NCI-H1417 treated with DMSO at 0.1 percent for 48 hours (cell line): ENCODE results near the gene PFDN5.

Experiments
- DNase-seq: peaks from one replicate; lab custom pipeline; 2025; lab: John Stamatoyannopoulos, UW

PFDN5 gene

GRCh38 chr12:53295070-53295890, at the start of gene PFDN5:
TSS of gene PFDN5 (plus strand) at chr12:53295542. CDS start at chr12:53295568, 26 bp downstream.
- peak; percentile 58 for DNase-seq

GRCh38 chr12:53251477-53252348, 43.6 kb upstream of the PFDN5 start:
- DNase-seq = peak; percentile 13

GRCh38 chr12:53252349-53252916, 42.9 kb upstream of the PFDN5 start:
- DNase-seq = no peak

- DNase-seq = no peak
Observed at GRCh38 chr12:53253298-53253697, 42.0 kb upstream of the PFDN5 start.

GRCh38 chr12:53254816-53255545, 40.4 kb upstream of the PFDN5 start:
- no peak for DNase-seq

GRCh38 chr12:53255996-53256395, 39.3 kb upstream of the PFDN5 start:
- no peak for DNase-seq

- no peak for DNase-seq
Observed at GRCh38 chr12:53258541-53259539, 36.5 kb upstream of the PFDN5 start.

- no peak for DNase-seq
Observed at GRCh38 chr12:53259891-53260290, 35.5 kb upstream of the PFDN5 start.

GRCh38 chr12:53265783-53266182, 29.6 kb upstream of the PFDN5 start:
- no peak for DNase-seq

GRCh38 chr12:53267306-53267998, 27.9 kb upstream of the PFDN5 start:
- DNase-seq = no peak

GRCh38 chr12:53267999-53268629, 27.2 kb upstream of the PFDN5 start, which contains the start of gene ESPL1:
TSS of gene ESPL1 (plus strand) at chr12:53268299. CDS start at chr12:53268767, 468 bp downstream.
- DNase-seq = peak; percentile 16

- DNase-seq = no peak
Observed at GRCh38 chr12:53268630-53269562, 26.4 kb upstream of the PFDN5 start.

GRCh38 chr12:53274445-53274844, 20.9 kb upstream of the PFDN5 start:
- DNase-seq = no peak

GRCh38 chr12:53276511-53276910, 18.8 kb upstream of the PFDN5 start:
- no peak for DNase-seq

GRCh38 chr12:53277981-53278380, 17.4 kb upstream of the PFDN5 start:
- DNase-seq = no peak

GRCh38 chr12:53279283-53279869, 16.0 kb upstream of the PFDN5 start:
- no peak for DNase-seq

GRCh38 chr12:53279888-53280498, 15.3 kb upstream of the PFDN5 start:
- no peak for DNase-seq
